NCI-H748 (cell line): ENCODE data around the gene DMD.

Experiments used
- DNase-seq: peaks from one replicate; lab custom pipeline; 2025; ENCODE audit not compliant: unreplicated experiment; lab: John Stamatoyannopoulos, UW

DMD gene

DNA sequence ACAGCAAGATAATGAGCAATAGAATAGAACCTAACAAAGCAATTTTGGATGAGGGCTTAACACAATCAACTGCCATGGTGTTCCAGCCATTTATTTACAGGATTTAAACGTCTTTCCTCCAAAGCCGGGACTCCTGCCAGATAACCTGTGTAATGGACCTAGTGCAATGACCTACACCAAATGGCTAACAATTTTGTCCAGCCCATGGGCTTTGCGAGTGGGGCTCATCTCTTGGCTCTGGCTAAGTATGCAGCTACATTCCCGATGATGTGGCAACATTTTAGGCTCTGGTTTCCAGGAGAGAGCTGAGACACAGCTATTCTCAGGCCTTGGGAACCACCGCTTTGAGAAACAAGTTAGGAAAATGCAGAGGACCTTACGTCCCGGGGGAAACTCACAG lies 1317.2 kb downstream of the DMD start:
- DNase-seq = peak; percentile 45

- no peak for DNase-seq
Observed at GRCh38 chrX:31893525-31893924, 1317.8 kb downstream of the DMD start.

- DNase-seq = no peak
Observed at GRCh38 chrX:31889088-31889487, 1322.3 kb downstream of the DMD start.

GRCh38 chrX:31884535-31884934 lies 1326.8 kb downstream of the DMD start:
- DNase-seq = no peak

- DNase-seq = no peak
Observed at GRCh38 chrX:31872007-31872406, 1339.3 kb downstream of the DMD start.

DNA sequence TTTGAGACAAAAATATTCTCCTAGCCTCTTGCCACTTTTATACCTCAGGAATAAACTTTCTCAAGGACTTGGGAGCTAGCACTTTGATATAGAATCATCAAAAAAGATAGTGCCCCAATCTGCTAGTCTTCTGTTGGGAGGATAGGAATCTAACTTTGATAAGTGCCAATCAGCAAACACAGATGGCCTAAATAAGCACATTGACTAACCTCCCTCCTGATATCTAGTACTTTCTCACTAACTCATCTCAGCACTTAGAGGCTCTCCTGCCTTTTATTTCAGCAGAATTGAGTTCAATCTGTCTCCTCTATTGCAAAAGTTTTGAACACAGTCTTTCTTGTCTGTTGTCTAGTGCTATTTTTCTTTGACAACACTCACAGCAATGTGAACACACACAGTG lies 1341.1 kb downstream of the DMD start:
- no peak for DNase-seq

DNA sequence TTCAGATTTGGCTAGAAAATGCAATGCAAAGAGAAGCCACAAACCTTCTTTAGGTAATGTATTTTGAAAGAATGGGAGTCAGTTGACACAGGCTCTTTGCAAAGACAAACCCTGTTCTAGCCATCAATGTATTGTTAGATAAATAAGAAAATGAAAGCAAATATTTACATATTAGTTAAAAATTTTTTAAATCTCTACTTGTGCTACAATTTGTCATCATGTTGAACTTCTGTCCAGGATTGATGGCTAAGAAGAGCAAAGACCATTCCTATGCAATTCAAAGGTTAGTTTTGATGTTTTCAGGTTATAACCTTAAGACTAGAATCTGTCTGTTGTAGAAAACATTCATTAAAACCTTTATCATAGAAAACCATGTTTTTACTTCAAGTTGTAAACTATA lies 1350.7 kb downstream of the DMD start:
- no peak for DNase-seq

GRCh38 chrX:31858915-31859314 lies 1352.4 kb downstream of the DMD start:
- DNase-seq = no peak

GRCh38 chrX:31854716-31855115 lies 1356.6 kb downstream of the DMD start:
- no peak for DNase-seq

GRCh38 chrX:31851761-31852160 lies 1359.6 kb downstream of the DMD start:
- no peak for DNase-seq

GRCh38 chrX:31847773-31848172 lies 1363.6 kb downstream of the DMD start:
- DNase-seq = no peak

GRCh38 chrX:31845003-31845402 lies 1366.3 kb downstream of the DMD start:
- DNase-seq = no peak

- DNase-seq = no peak
Observed at GRCh38 chrX:31838617-31839016, 1372.7 kb downstream of the DMD start.

GRCh38 chrX:31837445-31838049 lies 1373.8 kb downstream of the DMD start:
- no peak for DNase-seq

GRCh38 chrX:31836479-31836878 lies 1374.9 kb downstream of the DMD start:
- DNase-seq = no peak

GRCh38 chrX:31832263-31832662 lies 1379.1 kb downstream of the DMD start:
- DNase-seq = no peak

DNA sequence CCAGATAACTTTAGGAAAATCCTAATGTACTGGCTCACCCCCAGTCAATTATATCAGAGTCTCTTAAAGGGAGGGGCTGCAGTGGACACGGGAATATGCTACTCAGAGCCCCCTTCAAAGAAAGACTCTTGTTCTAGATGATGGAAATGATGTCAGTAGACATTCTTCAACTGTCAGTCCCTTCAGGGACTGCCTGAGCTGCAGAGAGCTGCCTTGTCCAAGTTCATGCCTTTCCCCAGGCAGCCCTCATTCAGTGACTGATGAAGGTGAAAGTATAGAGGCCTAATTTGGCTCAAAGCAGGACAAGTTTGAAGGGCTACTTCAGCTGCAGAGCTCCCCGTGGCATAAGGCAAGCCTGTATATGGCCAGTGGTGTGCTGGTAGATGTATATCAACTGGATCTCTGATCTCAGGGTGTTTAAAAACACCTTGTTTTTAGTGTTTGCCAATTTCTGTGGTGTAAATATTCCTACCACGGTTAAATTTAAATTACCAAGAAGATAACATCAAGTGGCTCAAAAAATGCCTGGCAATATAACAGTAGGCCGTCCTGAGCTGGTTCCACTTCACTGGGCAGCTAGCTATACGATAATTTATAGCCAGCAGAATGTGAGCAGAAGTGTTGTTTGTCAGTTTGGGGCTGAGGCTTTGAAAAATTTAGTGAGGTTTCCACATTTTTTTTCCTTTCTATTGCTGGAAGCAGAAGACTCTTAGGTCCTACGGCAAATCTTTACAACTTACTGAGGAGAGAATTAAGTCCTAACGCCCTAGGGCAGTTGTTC lies 1390.7 kb downstream of the DMD start:
- no peak for DNase-seq

DNA sequence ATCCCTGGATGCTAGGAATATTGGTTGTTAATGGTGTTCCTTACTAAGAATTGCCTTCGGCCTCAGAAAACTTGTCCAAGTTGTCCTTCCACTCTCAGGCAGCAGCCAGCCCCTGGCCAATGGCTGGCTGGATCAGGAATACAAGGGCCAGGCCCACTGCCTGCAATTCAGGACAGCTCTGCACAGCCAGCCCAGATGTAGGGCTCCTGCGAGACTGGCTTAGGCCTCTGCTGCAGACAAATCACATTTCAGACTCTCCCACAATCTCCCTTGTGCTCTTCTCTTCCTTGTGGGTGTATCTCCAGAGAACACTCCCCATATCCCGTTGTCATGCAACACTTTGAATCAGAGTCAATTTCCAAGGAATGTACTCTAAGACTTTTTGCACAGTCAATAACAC lies 1391.9 kb downstream of the DMD start:
- no peak for DNase-seq

DNA sequence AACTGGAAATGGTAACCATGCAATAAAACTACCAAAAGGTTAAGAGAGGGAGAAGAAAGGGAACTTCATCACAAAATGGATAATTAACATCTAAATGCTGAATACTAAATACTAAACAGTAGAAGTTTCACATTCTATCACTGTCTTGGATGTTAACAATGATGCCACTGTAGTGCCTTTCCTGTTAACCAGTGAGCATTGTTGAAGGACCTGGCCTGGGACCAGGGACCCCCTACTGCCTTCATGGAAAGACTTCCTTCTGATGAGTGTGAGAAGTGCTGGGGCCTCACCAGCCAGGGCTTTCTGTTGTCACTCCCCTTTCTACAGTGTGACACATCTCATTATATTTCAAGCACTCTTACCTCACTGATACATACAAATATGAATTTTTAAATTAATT lies 1400.2 kb downstream of the DMD start:
- DNase-seq = no peak

- peak; percentile 4 for DNase-seq
Observed at GRCh38 chrX:31808357-31808756, 1403.0 kb downstream of the DMD start.

DNA sequence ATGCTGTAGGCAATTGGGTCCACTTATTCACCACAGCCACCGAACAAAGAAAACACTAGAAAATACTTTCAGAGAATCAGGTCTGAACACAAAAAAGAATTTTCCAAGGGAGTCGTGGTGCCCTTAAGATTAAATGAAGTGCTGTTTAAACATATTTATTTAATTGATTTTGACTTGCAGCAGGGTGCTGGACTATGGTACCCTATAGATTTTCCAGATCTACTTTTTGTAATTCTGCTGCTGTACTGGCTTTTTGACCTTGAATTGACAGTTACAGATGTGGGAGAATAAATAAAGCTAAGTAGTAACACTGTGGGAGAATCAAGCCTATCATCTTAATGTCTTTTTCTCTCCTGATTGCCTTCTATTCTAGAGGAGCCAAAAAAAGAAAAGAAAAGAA lies 1404.2 kb downstream of the DMD start:
- no peak for DNase-seq

- no peak for DNase-seq
Observed at GRCh38 chrX:31805781-31806180, 1405.6 kb downstream of the DMD start.

GRCh38 chrX:31800219-31800618 lies 1411.1 kb downstream of the DMD start:
- DNase-seq = no peak
